Measurements from ENCODE around the gene ANO6.

The ANO6 gene

GRCh38 chr12:45209784-45210183 lies 6.1 kb upstream of the ANO6 start:
- no peak for DNase-seq

- DNase-seq = no peak
Measured at GRCh38 chr12:45212064-45212463, 3.8 kb upstream of the ANO6 start.

- DNase-seq = no peak
Measured at GRCh38 chr12:45213107-45213506, 2.8 kb upstream of the ANO6 start.

GRCh38 chr12:45214071-45214470 lies 1.8 kb upstream of the ANO6 start:
- no peak for DNase-seq

GRCh38 chr12:45214749-45215418 lies 1.0 kb upstream of the ANO6 start:
- no peak for DNase-seq

- DNase-seq = peak in 33 of 58 donors; percentile 12 to 74 (median 54)
Measured at GRCh38 chr12:45216230-45216982, 511 bp downstream of the ANO6 start.

- DNase-seq = no peak
Measured at GRCh38 chr12:45216983-45217485, 1.1 kb downstream of the ANO6 start.

- no peak for DNase-seq
Measured at GRCh38 chr12:45217846-45218245, 2.0 kb downstream of the ANO6 start.

- no peak for DNase-seq
Measured at GRCh38 chr12:45219621-45220020, 3.7 kb downstream of the ANO6 start.

- DNase-seq = no peak
Measured at GRCh38 chr12:45220363-45220931, 4.6 kb downstream of the ANO6 start.

- no peak for DNase-seq
Measured at GRCh38 chr12:45220969-45221368, 5.1 kb downstream of the ANO6 start.

GRCh38 chr12:45223868-45224267 lies 8.0 kb downstream of the ANO6 start:
- DNase-seq = no peak

GRCh38 chr12:45224311-45224710 lies 8.4 kb downstream of the ANO6 start:
- no peak for DNase-seq

GRCh38 chr12:45226021-45226420 lies 10.1 kb downstream of the ANO6 start:
- DNase-seq = no peak

GRCh38 chr12:45227316-45228067 lies 11.6 kb downstream of the ANO6 start:
- DNase-seq = no peak

GRCh38 chr12:45231515-45232145 lies 15.7 kb downstream of the ANO6 start:
- no peak for DNase-seq

GRCh38 chr12:45232146-45232755 lies 16.4 kb downstream of the ANO6 start:
- DNase-seq = no peak

GRCh38 chr12:45232756-45233372 lies 17.0 kb downstream of the ANO6 start:
- peak in 5 of 58 donors; percentile 2 to 10 (median 8) for DNase-seq

GRCh38 chr12:45234139-45234865 lies 18.4 kb downstream of the ANO6 start:
- peak in 10 of 58 donors; percentile 4 to 47 (median 14) for DNase-seq

Data from anterior cingulate cortex (tissue), 58 donors.